Measurements from ENCODE around the gene SLU7. TPM values are rescaled to one million over a fixed set of nuclear protein-coding genes. Genes with fewer than 3 reads are reported as not detected.

SLU7 gene
- polyA plus RNA-seq, 1 experiment: 12.5 TPM

- no peak for DNase-seq (ENCODE audit: low read depth)
- Histone ChIP-seq H3K27me3 (ENCODE audit: control insufficient read depth, insufficient read depth, low read length) (no peaks in the 10 kb centered on the region; the same call in 1 of the 2 replicates), H3K4me3 (ENCODE audit: low read depth, low read length) (no peak overlapping the region), H3K36me3 (ENCODE audit: control insufficient read depth, insufficient read depth, low read length) (no peaks in the 10 kb centered on the region)
- POLR2A ChIA-PET: no interaction called here
- CTCF ChIA-PET: interaction anchor here (0.6 to 7.1 kb wide), 3 partner anchors 14 to 161 kb away, joined by 3 to 34 read pairs (median 4); no protein-coding TSS in a partner anchor
- TF ChIP-seq CTCF (IDR thresholded peaks at IDR 0.05; ENCODE audit: insufficient read depth, low read depth, low read length): no peak
These were observed 59.1 kb downstream of the SLU7 start for GRCh38 chr5:160359816-160360215.

- no peaks in the 10 kb centered on the region for H3K36me3 ChIP-seq (ENCODE audit: control insufficient read depth, insufficient read depth, low read length)
- no peak for DNase-seq (ENCODE audit: low read depth)
- H3K4me3 ChIP-seq (ENCODE audit: low read depth, low read length): no peak overlapping the region
- TF ChIP-seq CTCF (IDR thresholded peaks at IDR 0.05; ENCODE audit: insufficient read depth, low read depth, low read length): no peak
- POLR2A ChIA-PET: no interaction called here
- CTCF ChIA-PET: interaction anchor here (7.1 kb wide), 1 partner anchor 14 kb away, joined by 34 read pairs; no protein-coding TSS in a partner anchor
- H3K27me3 ChIP-seq (ENCODE audit: control insufficient read depth, insufficient read depth, low read length): no peaks in the 10 kb centered on the region; the same call in 1 of the 2 replicates
These were observed 59.6 kb downstream of the SLU7 start for GRCh38 chr5:160359242-160359641.

- no peaks in the 10 kb centered on the region for H3K36me3 ChIP-seq (ENCODE audit: control insufficient read depth, insufficient read depth, low read length)
- H3K4me3 ChIP-seq (ENCODE audit: low read depth, low read length): no peak overlapping the region
- TF ChIP-seq CTCF (IDR thresholded peaks at IDR 0.05; ENCODE audit: insufficient read depth, low read depth, low read length): no peak
- CTCF ChIA-PET: interaction anchor here (1.5 to 7.1 kb wide), 2 partner anchors 12 to 336 kb away, joined by 7 to 34 read pairs; no protein-coding TSS in a partner anchor
- H3K27me3 ChIP-seq (ENCODE audit: control insufficient read depth, insufficient read depth, low read length): no peaks in the 10 kb centered on the region; the same call in 1 of the 2 replicates
- no peak for DNase-seq (ENCODE audit: low read depth)
- POLR2A ChIA-PET: no interaction called here
These were observed 60.9 kb downstream of the SLU7 start for GRCh38 chr5:160357861-160358411.

- TF ChIP-seq CTCF (IDR thresholded peaks at IDR 0.05; ENCODE audit: insufficient read depth, low read depth, low read length): no peak
- ChIA-PET POLR2A (no interaction called here), CTCF (interaction anchor here (1.5 to 7.1 kb wide), 2 partner anchors 12 to 336 kb away, joined by 7 to 34 read pairs; no protein-coding TSS in a partner anchor)
- no peaks in the 10 kb centered on the region; the same call in 1 of the 2 replicates for H3K27me3 ChIP-seq (ENCODE audit: control insufficient read depth, insufficient read depth, low read length)
- H3K4me3 ChIP-seq (ENCODE audit: low read depth, low read length): no peak overlapping the region
- no peaks in the 10 kb centered on the region for H3K36me3 ChIP-seq (ENCODE audit: control insufficient read depth, insufficient read depth, low read length)
- no peak for DNase-seq (ENCODE audit: low read depth)
These were observed 61.5 kb downstream of the SLU7 start for GRCh38 chr5:160357394-160357793.

GRCh38 chr5:160356550-160357347 lies 62.1 kb downstream of the SLU7 start:
- no peak for TF ChIP-seq CTCF (IDR thresholded peaks at IDR 0.05; ENCODE audit: insufficient read depth, low read depth, low read length)
- DNase-seq (ENCODE audit: low read depth): no peak
- CTCF ChIA-PET: interaction anchor here (1.5 to 7.1 kb wide), 2 partner anchors 11 to 335 kb away, joined by 7 to 34 read pairs; no protein-coding TSS in a partner anchor
- H3K4me3 ChIP-seq (ENCODE audit: low read depth, low read length): no peak overlapping the region
- no peaks in the 10 kb centered on the region for H3K36me3 ChIP-seq (ENCODE audit: control insufficient read depth, insufficient read depth, low read length)
- no peaks in the 10 kb centered on the region; the same call in 1 of the 2 replicates for H3K27me3 ChIP-seq (ENCODE audit: control insufficient read depth, insufficient read depth, low read length)
- POLR2A ChIA-PET: interaction anchor here (0.6 kb wide), 1 partner anchor 340 kb away, joined by 3 read pairs; no protein-coding TSS in a partner anchor

Data from BJ (cell line).